Epithelial cell of prostate (primary cell): ENCODE results near the gene WWTR1.

ENCODE experiments used
- DNase-seq: peaks from one replicate; pipeline ENCODE4 v3.0.0-alpha.2; 2011; ENCODE audit warnings: low read depth, low spot score
- H3K27ac ChIP-seq: fragments of 450-650 bp; 2 replicates; pipeline ENCODE4 v1.5.1; 2017; ENCODE audit warnings: mild to moderate bottlenecking

WWTR1 gene

DNA sequence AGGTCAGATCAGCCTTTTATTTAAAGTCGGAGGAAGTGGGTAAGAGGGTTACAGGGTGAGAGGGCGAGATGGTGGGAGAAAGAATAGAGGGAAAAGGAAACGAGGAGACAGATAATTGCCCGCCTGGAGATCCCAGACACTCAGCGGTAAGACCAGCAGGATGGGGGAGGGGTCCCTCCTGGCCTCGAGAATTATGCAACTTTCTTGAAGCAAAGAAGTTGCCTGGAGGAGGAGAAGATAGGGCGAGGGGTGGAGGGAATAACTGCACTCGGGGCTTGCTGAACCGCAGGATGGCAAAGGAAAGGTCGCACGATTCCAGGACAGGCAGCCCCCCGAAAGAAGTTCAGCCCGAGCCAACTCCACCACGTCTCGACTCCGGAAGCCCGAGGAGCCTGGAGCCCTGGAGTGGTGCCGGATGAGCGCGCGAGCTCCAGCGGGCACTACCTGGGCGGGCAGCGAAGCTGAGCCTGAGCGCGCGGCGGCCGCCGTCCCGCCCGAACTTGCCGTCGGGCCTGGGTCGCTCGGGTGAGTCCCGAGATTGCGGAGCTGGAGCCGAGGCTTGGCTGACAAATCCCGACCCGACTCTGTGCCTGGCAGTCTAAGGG, 402 bp downstream of the WWTR1 start:
- H3K27ac ChIP-seq, result peak overlapping the region; percentile 88
- no peak for DNase-seq

DNA sequence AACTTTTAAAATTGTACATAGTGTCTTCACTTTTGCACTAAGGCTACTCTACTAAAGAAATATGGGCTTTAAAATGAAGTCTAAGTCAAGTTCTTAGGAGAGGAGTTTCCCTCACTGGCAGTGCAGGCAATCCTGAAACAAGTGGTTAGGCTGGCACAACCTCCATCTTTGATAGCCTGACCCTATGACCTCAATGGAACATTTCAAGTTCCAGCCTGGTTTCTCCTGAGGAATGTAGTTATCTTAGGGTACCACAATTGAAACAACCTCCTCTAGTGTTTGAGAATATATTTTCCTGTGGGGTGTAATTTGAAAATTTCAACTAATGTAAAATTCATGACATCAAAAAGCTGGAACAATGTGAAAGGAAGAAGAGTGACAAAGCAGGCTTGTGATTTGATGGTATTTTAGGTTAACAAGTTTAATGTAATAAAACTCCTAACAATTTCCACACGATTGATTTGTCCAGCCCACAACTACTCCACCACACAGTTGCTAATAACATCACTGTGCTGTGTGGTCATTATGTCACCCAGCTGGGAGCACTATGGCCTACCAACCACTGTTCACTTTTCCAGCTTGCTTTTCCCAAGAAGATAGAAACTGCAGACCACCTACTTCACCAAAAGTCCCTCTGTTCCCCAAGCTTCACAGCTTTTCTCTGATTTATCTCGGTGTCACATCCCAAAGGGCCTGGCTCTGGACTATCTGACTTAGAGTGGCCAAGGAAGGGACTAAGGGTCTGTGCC, 1.8 kb downstream of the WWTR1 start:
- H3K27ac ChIP-seq, result peak overlapping the region; percentile 88
- DNase-seq, result no peak

- no peak for DNase-seq
- H3K27ac ChIP-seq, result peak overlapping the region; percentile 50
Measured at GRCh38 chr3:149654188-149654601, 3.6 kb downstream of the WWTR1 start.

- no peak for DNase-seq
- H3K27ac ChIP-seq, result peak overlapping the region; percentile 50
Measured at GRCh38 chr3:149653564-149653963, 4.3 kb downstream of the WWTR1 start.

DNA sequence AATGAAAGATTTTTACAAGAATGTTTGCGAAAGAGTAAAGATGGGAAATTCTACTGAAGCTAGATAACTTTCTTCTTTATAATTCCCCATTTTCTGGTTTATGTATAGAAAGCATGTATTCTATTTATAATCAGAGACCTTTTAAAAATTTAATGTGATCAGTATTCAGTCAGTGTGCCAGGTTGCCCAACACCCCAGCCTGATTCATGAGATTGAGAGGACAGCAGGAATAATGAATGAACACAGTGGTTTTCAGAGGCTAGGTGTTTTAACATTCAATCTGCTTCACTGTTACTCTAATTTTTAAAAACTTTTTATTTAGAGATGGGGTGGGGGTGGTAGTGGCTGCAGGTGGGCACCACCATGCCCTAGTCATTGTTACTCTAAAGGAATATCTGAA, 4.7 kb downstream of the WWTR1 start:
- peak overlapping the region; percentile 50 for H3K27ac ChIP-seq
- no peak for DNase-seq

DNA sequence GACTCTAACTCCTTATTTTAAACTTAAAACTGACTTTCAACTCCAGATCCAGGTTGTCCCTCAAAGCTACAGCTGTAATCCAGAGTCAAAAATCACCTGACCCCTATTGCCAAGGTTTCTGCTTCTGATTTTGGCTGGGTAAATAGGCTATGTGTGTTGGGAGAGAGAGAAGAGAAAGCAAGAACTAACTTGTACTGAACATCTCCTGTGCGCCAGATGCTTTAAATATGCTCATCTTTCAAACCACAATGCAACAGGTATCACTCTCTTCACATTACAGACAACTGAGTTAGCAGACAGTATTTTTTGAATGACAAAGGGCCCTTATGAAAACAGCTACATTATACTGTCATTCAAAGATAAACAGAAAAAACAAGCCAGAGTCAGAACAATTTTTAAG, 7.0 kb downstream of the WWTR1 start:
- no peak for DNase-seq
- peak overlapping the region; percentile 20 for H3K27ac ChIP-seq

DNA sequence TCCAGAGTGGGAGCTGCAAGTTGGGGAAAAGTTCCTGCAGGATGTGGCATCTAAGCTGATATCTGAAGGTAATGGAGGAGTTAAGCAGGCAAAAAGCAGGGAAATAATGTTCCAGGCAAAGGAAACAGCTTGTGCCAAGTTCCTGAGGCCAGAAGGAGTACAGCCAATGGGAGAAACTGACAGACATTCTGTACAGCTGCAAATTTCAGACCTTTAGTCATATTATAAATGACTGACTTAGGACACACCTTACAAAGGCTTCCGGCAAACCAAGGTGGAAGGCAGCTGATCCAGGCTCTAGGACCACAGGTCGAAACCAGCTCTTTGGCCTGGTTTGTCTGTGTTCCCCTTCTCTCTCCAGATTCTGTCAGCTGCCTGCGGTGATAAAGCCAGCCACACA, 9.3 kb downstream of the WWTR1 start:
- peak overlapping the region; percentile 76 for H3K27ac ChIP-seq
- no peak for DNase-seq

DNA sequence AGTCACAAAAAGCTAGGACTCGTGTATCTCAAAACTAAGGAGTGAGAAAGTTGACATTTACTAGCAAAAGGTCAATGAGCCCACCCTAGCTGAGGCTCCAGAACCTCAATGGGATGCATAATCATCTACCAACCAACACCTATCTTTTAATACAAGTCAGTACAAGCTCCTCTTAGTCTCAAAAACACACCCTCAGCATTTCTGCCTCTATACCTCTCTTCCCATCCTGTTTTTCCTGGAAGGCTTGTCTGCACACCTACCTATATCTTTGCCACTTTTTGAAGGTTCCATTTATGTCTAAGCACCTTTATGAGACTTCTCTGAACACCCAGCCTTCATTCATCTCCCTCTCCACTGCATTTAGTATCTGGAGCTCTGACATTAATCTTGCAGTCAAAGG, 10.0 kb downstream of the WWTR1 start:
- DNase-seq, result no peak
- peak overlapping the region; percentile 76 for H3K27ac ChIP-seq

- no peak for DNase-seq
- H3K27ac ChIP-seq, result peak overlapping the region; percentile 76
Measured at GRCh38 chr3:149647285-149647684, 10.5 kb downstream of the WWTR1 start.

- peak overlapping the region; percentile 38 for H3K27ac ChIP-seq
- peak; percentile 64 for DNase-seq
Measured at GRCh38 chr3:149646181-149646766, 11.6 kb downstream of the WWTR1 start.

- no peak for DNase-seq
- no peak overlapping the region for H3K27ac ChIP-seq
Measured at GRCh38 chr3:149643963-149644362, 13.9 kb downstream of the WWTR1 start.

GRCh38 chr3:149643482-149643798, 14.4 kb downstream of the WWTR1 start:
- no peak overlapping the region for H3K27ac ChIP-seq
- no peak for DNase-seq

DNA sequence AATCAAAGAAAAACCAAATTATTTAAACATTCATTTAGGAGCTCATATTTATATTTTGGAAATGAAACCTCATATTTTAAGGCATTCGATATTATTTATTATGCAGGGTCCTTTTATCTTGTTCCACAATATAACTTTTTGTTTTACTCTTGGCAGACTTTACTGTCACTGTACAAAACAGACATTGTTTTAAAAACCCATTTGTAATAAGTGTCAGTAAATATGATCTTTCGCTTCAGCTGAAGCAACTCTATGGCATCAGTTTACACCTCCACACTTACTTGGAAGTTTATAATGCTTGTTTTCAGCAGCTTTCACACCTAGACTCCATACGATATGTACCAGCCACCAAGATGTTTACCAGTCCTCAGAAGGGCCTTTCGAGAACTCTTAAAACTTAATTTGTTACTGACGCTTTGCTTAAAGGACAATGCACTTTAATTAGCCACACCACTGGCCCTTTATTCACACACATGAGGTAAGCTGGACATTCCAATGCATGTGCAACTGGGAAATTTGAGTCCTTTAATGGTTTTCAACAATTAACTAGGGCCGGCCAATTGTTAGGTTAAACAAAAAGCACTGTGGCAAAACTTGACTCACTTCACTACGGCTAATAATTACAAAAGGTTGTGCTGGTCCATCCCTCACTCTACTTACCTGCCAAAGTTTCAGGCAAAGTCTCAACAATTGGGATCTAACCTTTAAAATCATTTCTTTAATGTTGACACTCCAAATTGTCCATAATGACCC, 16.7 kb downstream of the WWTR1 start:
- no peak overlapping the region for H3K27ac ChIP-seq
- DNase-seq, result no peak

- no peak for DNase-seq
- peak overlapping the region; percentile 5 for H3K27ac ChIP-seq
Measured at GRCh38 chr3:149639093-149639486, 18.7 kb downstream of the WWTR1 start.

DNA sequence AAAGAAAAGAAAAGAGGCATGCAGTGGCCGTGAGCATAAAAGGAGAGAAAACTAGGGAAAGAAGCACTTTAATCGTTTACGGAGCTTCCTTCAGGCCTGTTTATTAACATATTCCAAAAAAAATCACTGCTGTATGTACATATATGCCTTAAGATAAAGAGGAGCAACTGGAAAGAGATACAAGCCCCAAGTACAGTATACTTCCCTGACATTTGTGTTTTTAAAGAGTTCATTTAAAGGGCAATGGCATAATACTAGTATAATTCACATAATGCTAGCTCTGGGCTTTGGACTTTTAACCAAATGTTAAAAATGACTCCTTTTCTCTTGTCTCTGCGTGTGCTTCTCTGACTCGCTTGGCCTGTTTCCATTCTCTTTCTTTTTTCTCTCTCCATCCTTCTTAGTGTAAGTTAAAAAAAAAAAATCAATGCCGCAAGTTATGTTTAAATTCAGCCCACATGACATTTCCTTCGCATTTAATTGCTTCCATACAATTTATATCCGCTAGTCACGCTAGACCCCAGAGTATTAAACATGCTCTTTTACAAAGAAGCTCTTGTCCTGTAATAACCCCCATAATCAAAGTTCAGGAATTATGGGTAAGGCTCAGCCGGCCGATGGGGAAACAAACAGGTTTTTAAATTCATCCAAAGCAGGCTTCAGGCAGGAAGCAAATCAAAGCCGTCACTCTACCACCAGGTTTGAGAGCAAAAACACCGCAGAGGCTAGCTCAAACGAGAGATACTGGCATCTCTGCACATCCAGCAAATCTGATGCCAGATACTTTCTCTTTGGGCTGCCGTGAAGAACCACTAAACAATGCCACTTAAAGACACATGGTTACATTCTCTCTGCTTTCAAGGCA, 19.4 kb downstream of the WWTR1 start:
- no peak for DNase-seq
- H3K27ac ChIP-seq, result peak overlapping the region; percentile 5

- no peak for DNase-seq
- H3K27ac ChIP-seq, result no peak overlapping the region
Measured at GRCh38 chr3:149635396-149635795, 22.4 kb downstream of the WWTR1 start.

- DNase-seq, result no peak
- H3K27ac ChIP-seq, result no peak overlapping the region
Measured at GRCh38 chr3:149634573-149634972, 23.3 kb downstream of the WWTR1 start.

- no peak for DNase-seq
- H3K27ac ChIP-seq, result no peak overlapping the region
Measured at GRCh38 chr3:149634072-149634471, 23.8 kb downstream of the WWTR1 start.

- no peak overlapping the region for H3K27ac ChIP-seq
- no peak for DNase-seq
Measured at GRCh38 chr3:149632225-149632624, 25.6 kb downstream of the WWTR1 start.

DNA sequence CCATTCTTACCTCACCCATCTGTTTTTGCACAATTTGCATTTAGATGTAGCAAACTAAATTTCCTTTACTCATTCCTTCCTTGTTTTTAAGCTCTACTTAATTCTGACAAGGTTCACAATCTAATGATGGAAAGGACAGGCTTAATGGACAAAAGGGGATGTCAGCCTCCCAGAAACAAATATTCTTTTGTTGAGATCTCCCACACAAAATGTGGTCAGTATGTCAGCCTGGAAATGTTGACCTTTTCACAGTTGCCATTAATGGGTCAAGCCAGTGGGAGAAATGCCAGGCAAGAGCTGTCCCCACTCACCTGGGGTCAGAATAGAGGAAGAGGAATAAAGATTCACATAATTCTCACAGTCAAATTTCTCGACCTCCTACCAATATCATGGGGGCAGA, 27.0 kb downstream of the WWTR1 start:
- no peak overlapping the region for H3K27ac ChIP-seq
- no peak for DNase-seq
